ENCODE results near the gene AFF2.

DNA sequence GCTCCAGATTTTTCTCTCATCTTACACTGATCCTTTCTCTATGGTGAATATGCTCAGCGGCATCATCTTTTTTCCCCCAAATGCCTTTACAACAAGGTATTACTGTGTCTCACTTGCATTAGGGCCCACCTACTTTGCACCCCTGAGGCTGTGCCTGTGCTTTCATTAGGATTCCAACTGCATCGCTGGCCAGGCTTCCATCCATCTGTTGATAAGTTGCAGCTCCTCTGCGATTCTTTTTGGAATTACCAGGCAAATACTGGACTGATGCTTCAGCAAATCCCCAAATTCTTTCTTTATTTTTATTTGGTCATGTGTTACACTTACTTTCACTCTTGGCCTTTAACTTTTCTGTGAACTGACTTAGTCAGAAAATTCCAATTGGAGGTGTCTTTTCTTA, 77.3 kb downstream of the AFF2 start:
- TF ChIP-seq, protein P1, sequence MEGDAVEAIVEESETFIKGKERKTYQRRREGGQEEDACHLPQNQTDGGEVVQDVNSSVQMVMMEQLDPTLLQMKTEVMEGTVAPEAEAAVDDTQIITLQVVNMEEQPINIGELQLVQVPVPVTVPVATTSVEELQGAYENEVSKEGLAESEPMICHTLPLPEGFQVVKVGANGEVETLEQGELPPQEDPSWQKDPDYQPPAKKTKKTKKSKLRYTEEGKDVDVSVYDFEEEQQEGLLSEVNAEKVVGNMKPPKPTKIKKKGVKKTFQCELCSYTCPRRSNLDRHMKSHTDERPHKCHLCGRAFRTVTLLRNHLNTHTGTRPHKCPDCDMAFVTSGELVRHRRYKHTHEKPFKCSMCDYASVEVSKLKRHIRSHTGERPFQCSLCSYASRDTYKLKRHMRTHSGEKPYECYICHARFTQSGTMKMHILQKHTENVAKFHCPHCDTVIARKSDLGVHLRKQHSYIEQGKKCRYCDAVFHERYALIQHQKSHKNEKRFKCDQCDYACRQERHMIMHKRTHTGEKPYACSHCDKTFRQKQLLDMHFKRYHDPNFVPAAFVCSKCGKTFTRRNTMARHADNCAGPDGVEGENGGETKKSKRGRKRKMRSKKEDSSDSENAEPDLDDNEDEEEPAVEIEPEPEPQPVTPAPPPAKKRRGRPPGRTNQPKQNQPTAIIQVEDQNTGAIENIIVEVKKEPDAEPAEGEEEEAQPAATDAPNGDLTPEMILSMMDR (IDR thresholded peaks at IDR 0.05 in 8 of 11, conservative IDR thresholded peaks at IDR 0.05 in 3 of 11): no peak
- TF ChIP-seq POLR2AphosphoS5 (IDR thresholded peaks at IDR 0.05): no peak
- no peak for TF ChIP-seq POLR2A (IDR thresholded peaks at IDR 0.05)
